Measurements from ENCODE around the gene ACTRT2.

ACTRT2 gene

GRCh38 chr1:3033040-3033789 lies 11.9 kb downstream of the ACTRT2 start:
- DNase-seq (ENCODE audit: low read depth in 2 of 2) = no peak

DNA sequence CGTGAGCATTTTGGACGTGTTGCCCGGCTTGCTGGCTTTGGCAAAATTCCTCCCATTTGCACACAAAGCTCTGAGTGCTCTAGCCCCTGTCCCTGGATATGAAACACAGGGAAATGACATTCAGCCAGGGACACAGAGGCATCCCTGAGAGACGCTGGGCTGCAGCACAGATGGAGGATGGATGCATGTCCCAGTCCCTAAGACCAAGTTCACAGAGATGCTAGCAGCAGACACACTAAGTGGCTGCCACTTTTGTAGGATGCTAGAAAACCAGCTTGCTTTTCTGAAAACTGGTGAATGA lies 12.5 kb downstream of the ACTRT2 start:
- no peak for DNase-seq (ENCODE audit: low read depth in 2 of 2)

DNA sequence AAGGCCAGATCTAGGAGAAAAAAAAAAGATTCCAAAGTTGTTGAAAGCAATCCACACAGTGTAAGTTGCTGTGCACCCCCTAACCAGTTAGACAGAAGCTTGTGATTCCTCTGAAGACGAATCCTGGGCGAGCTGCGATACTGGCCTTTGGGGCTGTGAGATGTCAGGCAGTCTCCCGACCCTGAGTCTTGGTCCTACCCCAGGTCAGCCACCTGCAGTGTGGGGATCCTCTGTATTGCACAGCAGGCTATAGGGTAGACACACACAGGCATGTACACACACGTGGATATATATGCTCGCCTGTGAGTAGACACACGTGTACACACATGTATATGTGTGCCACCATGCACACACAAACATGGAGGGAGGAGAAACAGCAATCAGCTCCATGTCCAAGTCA lies 12.9 kb downstream of the ACTRT2 start:
- DNase-seq (ENCODE audit: low read depth in 2 of 2) = no peak

DNA sequence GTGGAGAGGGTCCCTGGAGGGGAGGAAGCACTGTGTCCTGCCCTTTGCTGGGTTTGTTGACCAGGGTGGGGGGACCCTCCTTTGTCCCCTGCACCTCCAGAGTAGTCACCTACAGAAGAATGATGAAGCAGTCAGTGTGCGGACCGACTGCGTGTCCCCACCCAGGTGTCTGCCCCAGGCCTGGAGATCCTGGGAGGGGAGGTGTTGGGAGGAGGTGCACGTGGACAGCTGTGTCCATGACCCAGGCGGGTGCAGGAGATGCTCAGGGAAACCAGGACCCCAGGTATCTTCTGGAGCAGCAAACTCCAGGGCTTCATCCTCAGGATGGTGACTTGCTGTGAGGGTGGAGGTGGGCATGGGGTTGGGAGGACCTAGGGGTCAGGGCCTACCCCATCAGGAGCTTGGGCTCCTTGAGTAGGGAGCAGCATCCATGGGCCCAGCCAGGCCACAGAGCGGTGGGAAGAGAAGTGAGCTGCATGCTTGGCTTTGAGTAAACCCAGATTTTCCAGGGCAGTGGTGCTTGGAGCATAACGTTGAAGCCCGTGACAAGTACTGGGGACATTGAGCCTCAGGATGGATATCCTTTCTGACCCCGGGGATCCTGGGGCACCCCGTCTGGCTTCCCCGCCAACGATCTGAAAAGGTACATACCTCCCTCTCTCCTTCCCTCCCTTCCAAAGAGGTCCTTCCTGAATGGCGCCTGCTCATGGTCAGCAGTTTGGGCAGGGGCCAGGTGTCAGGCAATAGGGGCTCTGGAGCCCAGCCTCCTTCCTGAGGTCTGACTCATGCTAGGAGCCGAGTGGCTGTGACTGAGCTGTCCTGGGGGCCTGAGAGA lies 13.7 kb downstream of the ACTRT2 start:
- DNase-seq (ENCODE audit: low read depth in 2 of 2) = no peak

DNA sequence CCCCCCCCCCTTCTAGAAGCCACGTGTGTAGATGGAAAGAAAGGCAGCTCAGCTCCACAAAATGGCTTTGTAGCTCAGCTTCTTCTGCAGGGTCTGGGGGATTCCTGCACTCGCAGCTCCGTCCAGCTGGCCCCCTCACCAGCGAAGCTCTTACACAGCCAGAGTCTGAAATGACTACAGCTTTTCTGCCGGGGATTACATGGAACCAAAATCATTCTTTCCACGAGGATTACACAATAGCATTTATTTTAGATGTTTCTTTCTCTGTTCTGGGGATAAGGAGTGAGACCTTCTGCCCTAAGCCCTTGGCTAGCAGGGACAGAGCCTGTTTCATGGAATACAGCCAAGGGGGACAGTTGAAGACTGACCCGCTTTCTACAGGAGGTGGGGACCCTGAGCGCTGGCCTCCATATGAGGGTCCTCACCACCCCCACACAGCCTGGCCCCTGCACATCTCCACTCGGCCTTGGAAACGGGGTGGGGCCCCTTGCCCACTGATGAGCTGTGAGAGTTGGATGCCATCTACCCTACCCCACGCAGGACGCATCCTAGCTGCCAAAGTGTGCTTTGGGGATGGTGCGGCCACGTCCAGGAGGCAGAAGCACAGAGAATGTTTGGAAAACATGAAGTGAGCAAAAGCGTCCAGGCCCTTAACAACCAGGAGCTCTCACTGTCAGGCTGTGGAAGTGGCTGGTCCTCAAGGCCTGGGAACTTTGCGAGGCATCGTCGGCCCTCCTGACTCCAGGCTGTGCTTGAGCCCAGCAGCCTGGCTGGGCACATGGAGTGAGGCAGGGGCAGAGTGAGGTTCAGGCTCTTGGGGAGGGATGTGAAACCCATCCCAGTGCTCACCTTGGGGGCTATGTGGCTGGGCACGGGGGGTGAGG lies 14.5 kb downstream of the ACTRT2 start:
- DNase-seq (ENCODE audit: low read depth in 2 of 2) = no peak

GRCh38 chr1:3036447-3037280 lies 15.4 kb downstream of the ACTRT2 start:
- no peak for DNase-seq (ENCODE audit: low read depth in 2 of 2)

- DNase-seq (ENCODE audit: low read depth in 2 of 2) = no peak
Measured at GRCh38 chr1:3037281-3038040, 16.2 kb downstream of the ACTRT2 start.

DNA sequence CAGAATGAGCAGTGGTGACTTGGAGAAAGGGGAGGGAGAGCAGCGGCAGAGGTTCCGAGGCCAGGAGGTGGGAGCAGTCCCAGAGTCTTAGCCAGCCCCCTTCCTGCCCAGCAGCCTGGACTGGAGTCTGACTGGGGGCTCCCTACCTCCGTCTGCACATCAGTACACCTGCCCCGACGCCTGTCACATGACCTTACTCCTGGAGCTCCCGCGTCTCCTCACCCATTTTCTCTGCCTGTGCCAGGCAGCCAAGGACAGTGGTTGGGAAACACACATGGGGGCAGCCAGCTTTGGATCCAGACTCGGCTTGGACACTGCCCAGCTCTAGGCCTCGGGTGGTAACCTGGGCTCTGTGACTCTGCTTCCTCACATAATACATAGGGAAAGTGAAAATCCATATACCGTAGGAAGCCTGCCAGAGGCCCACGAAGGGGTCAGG lies 16.9 kb downstream of the ACTRT2 start:
- DNase-seq (ENCODE audit: low read depth in 2 of 2) = no peak

GRCh38 chr1:3038571-3039181 lies 17.4 kb downstream of the ACTRT2 start:
- DNase-seq (ENCODE audit: low read depth in 2 of 2) = no peak

DNA sequence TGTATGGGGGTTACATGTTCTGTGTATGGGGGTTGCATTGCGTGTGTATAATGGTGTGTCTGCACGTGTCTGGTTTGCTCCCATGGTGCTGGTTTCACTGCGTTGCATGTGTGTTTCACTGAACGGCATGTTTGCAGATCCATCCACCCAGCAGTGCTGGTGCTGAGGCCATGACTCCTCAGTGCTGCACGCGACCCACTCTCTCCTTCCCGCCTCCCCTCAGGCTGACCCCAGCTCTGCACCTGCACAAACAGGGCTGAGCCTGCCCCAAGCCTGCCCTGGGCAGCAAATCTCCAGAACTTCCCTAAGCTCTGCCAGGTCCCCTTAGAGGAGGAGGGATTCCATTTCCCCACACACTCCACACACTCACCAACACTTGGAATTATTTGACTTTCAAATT lies 18.7 kb downstream of the ACTRT2 start:
- no peak for DNase-seq (ENCODE audit: low read depth in 2 of 2)

DNA sequence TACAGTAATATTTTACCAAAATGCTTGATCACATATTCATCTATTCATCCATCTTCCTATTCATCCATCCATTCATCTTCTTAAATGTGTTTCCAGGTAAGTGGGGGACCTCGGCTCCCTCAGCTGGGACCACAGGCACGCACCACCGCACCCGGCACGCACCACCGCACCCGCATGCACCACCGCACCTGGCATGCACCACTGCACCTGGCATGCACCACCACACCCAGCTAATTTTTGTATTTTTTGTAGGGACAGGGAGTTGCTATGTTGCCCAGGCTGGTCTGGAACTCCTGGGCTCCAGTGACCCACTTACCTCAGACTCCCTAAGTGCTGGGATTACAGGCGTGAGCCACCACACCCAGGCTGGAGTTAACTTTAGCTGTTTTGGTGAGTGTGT lies 21.2 kb downstream of the ACTRT2 start:
- DNase-seq (ENCODE audit: low read depth in 2 of 2) = no peak

GRCh38 chr1:3049164-3049563 lies 27.9 kb downstream of the ACTRT2 start:
- no peak for DNase-seq (ENCODE audit: low read depth in 2 of 2)

DNA sequence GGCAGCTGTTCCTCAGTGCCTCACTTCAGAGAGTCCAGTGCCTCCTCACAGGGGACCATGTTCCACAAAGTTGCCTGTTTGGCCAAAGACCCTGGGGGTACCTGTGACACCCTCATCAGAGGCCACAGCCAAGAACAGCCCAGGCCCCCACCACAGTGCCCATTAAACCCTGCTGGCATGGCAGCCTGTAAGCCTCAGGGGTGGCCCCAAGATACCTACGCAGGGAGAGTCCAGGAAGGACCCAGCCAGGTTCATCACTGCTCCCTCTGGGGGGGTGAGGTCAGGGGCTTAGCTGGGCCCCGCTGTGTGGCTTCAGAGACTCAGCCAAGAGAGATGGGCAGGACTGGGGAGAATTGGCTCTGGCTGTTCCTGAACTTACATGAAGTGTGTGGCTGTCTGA lies 28.6 kb downstream of the ACTRT2 start:
- DNase-seq (ENCODE audit: low read depth in 2 of 2) = no peak

DNA sequence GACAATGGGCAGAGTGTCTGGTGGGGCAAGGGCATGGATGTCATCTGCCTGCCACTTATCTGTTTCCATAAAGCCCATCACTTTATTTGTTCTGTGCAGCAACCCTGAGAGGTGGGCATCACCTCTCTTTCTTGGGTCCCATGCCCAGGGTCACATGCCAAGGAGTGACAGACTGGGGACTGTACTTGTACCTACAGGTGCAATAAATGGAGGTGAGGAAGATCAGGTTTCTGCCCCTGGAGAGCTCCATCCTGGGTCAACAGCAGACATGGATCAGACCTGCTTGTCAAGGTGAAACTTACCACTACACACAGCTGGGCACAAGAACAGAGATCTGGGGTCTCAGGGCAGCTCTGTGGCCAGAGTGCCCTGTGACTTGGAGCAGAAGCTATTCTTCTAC lies 29.3 kb downstream of the ACTRT2 start:
- no peak for DNase-seq (ENCODE audit: low read depth in 2 of 2)

GRCh38 chr1:3051270-3052268 lies 30.3 kb downstream of the ACTRT2 start:
- no peak for DNase-seq (ENCODE audit: low read depth in 2 of 2)

DNA sequence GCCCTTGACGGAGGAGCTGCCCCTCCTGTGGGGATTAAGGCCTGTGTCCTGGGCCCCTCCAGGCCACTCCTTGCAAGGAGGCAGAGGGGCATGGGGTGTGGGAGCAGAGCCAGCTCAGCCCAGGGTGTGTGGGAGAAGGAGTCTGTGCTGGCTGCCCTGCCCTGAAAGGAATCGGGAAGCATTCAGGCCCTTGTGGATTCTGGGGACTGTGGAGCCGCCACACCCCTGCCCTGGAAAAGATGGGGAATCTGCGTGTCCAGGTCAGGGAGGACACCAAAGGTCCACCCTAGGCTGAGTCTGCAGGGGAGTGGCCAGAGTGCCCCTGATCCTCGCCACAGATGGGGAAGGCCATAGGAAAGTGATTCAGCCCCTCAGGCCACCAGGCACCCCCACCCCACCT lies 31.2 kb downstream of the ACTRT2 start:
- no peak for DNase-seq (ENCODE audit: low read depth in 2 of 2)

DNA sequence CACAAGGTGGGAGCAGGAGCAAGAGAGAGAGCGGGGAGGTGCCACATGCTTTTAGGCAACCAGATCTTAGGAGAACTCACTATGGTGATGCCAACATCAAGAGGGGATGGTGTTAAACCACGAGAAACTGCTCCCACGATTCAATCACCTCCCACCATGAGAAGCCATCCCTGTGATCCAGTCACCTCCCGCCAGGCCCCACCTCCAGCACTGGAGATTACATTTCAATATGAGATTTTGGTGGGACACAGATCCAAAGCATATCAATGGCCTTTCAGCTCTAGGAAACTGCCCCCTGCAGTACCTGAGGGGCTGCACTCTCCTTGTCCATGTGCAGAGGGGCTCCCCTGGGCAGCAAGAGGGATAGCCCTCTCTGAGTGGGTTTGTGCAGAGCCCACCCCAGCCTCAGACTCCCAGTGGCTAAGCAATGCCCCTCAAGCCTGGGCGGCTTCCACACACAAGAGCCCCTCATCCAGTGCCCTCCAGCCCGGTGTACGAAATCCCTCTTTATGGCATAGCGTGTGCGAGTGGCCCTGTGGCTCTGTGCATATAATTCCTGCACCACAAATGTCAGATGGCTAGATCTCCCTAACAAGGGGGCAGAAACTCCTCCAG lies 32.2 kb downstream of the ACTRT2 start:
- no peak for DNase-seq (ENCODE audit: low read depth in 2 of 2)

GRCh38 chr1:3053986-3054385 lies 32.7 kb downstream of the ACTRT2 start:
- no peak for DNase-seq (ENCODE audit: low read depth in 2 of 2)

DNA sequence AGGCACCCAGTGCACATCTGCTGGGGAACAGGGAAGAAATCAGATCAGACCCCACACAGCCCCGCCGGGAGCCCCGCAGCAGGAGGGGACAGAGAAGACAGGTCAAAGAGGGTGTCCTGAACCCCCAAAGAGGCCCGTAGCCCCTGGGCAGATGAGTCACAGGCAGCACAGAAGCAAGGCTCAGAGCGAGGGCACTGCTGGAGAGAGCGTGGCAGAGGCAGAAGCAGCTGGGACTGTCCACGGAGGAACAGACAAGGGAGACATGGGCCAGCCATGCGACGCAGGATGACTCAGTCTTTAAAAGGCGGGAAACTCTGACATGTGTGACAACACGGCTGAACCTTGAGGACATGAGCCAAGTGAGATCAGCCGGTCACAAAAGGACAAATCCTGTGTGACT lies 33.2 kb downstream of the ACTRT2 start:
- no peak for DNase-seq (ENCODE audit: low read depth in 2 of 2)

All from stimulated activated CD4-positive, alpha-beta T cell treated with anti-CD3 and anti-CD28 coated beads, Interleukin-4, amount 100 ng/mL, for 48 hours (primary cell).